GM12878 (cell line): ENCODE data around the gene FAM219A. TPM values are rescaled to one million over a fixed set of nuclear protein-coding genes. Genes with fewer than 3 reads are reported as not detected.

Experiments
- ATAC-seq: fragments of 200-7000 bp; cut with Tn5 transposase; 3 replicates; pipeline ENCODE4 v1.9.1; 2020; ENCODE audit warnings: mild to moderate bottlenecking, moderate library complexity
- BruUV-seq: library from RNA; stranded (reverse); fragments of 400-500 nt; replicated peaks from 2 replicates; lab custom pipeline; 2021; lab: Mats Ljungman, UMichigan
- CTCF ChIA-PET: fragments of 300-600 bp; sonication (Branson Sonifier 250); formaldehyde crosslinking; extraction: SDS; loops from one replicate; lab custom pipeline; 2021; ENCODE audit warnings: inconsistent platforms; lab: Yijun Ruan, JAX
- POLR2A ChIA-PET: fragments of 350-600 bp; formaldehyde crosslinking; extraction: SDS; loops from one replicate; lab custom pipeline; 2021; ENCODE audit warnings: inconsistent platforms; lab: Charles Lee
- RAD21 ChIA-PET: fragments of 300-600 bp; sonication (Branson Sonifier 250); formaldehyde crosslinking; loops from one replicate; lab custom pipeline; 2023; ENCODE audit warnings: antibody characterized with exemption; ENCODE audit not compliant: unreplicated experiment; lab: Charles Lee
- SMC1A ChIA-PET: fragments of 300-600 bp; sonication (Branson Sonifier 250); formaldehyde crosslinking; loops from one replicate; lab custom pipeline; 2023; ENCODE audit not compliant: unreplicated experiment, uncharacterized antibody; lab: Charles Lee
- DNase-seq: peaks from one replicate; pipeline ENCODE4 v3.0.0-alpha.2; 2011; ENCODE audit warnings: low read depth, low spot score
- FAIRE-seq: peaks from 3 replicates; lab custom pipeline; 2011; peaks lifted over from hg19 to GRCh38; lab: Jason Lieb, UNC
- H2AFZ ChIP-seq: 2 replicates; pipeline ENCODE4 v1.6.0; 2011; ENCODE audit warnings: low read depth, low read length, control low read depth; ENCODE audit not compliant: control insufficient read depth
- H3K27ac ChIP-seq: 2 replicates; pipeline ENCODE4 v1.5.1; 2011; ENCODE audit warnings: control low read depth; ENCODE audit not compliant: control insufficient read depth, insufficient read depth
- H3K27me3 ChIP-seq, 2 experiments: replicated peaks in 1 of 2; 2 replicates each; pipeline versions ENCODE4 v1.6.0 to v1.6.1; 2011; ENCODE audit warnings: low read length in 1 of 2; ENCODE audit not compliant: control insufficient read depth in 2 of 2, insufficient read depth in 2 of 2
- H3K36me3 ChIP-seq, 2 experiments: 2 replicates each; pipeline ENCODE4 v1.5.1; 2011; ENCODE audit warnings: low read length in 1 of 2; ENCODE audit not compliant: control insufficient read depth in 2 of 2, insufficient read depth in 2 of 2
- H3K4me1 ChIP-seq: 2 replicates; pipeline ENCODE4 v1.6.1; 2011; ENCODE audit warnings: mild to moderate bottlenecking, low read length, moderate library complexity, mixed read lengths; ENCODE audit not compliant: control insufficient read depth, insufficient read depth
- H3K4me2 ChIP-seq: 2 replicates; pipeline ENCODE4 v1.6.0; 2011; ENCODE audit warnings: control low read depth; ENCODE audit not compliant: control insufficient read depth, insufficient read depth
- H3K4me3 ChIP-seq: fragments of 200-600 bp; sonication (generic); 2 replicates; pipeline ENCODE4 v1.5.1; 2016
- H3K79me2 ChIP-seq: 2 replicates; pipeline ENCODE4 v1.6.0; 2011; ENCODE audit warnings: low read length; ENCODE audit not compliant: control insufficient read depth, insufficient read depth
- H3K9ac ChIP-seq: 2 replicates; pipeline ENCODE4 v1.8.0; 2011; ENCODE audit warnings: low read length, control low read depth, mixed read lengths; ENCODE audit not compliant: control insufficient read depth, insufficient read depth
- H3K9me3 ChIP-seq: replicated peaks from 3 replicates; pipeline ENCODE4 v1.5.1; 2011; ENCODE audit warnings: mild to moderate bottlenecking, low read length; ENCODE audit not compliant: control insufficient read depth, insufficient read depth
- H4K20me1 ChIP-seq: 2 replicates; pipeline ENCODE4 v1.6.0; 2011; ENCODE audit not compliant: control insufficient read depth, insufficient read depth
- BHLHE40 ChIP-seq, 2 experiments: fragments of 450-650 bp in 1 of 2; IDR thresholded peaks; 2 replicates each; pipeline ENCODE4 v1.6.1; 2011 to 2017; ENCODE audit warnings: low read depth in 2 of 2, borderline replicate concordance in 1 of 2, improper control_type of control experiment in 1 of 2, low read length in 1 of 2, mild to moderate bottlenecking in 1 of 2
- BRCA1 ChIP-seq: IDR thresholded peaks from 2 replicates; pipeline ENCODE4 v1.6.1; 2011; ENCODE audit warnings: low read depth, low read length, improper control_type of control experiment
- CBX5 ChIP-seq: sonication (generic); IDR thresholded peaks from 2 replicates; pipeline ENCODE4 v1.6.1; 2016; ENCODE audit warnings: low read depth, moderate library complexity, mild to moderate bottlenecking, inconsistent platforms
- CTCF ChIP-seq, 3 experiments: IDR thresholded peaks in 2 of 3; conservative IDR thresholded peaks in 1 of 3; 2 replicates each; pipeline ENCODE4 v1.5.1; 2011; ENCODE audit warnings: low read depth in 3 of 3, low read length in 3 of 3, mild to moderate bottlenecking in 3 of 3, control low read depth in 2 of 3, moderate library complexity in 2 of 3, inconsistent platforms in 1 of 3, mixed read lengths in 1 of 3; ENCODE audit not compliant: control insufficient read depth in 2 of 3, insufficient read depth in 1 of 3; ENCODE audit errors: extremely low read depth in 1 of 3
- E4F1 ChIP-seq: fragments of 450-650 bp; IDR thresholded peaks from 2 replicates; pipeline ENCODE4 v1.6.1; 2018; ENCODE audit warnings: borderline replicate concordance, mild to moderate bottlenecking; ENCODE audit not compliant: partially characterized antibody
- HDAC6 ChIP-seq: fragments of 200-600 bp; sonication (generic); IDR thresholded peaks from one replicate; pipeline ENCODE4 v1.8.0; 2017; ENCODE audit warnings: antibody characterized with exemption; ENCODE audit not compliant: unreplicated experiment
- HSF1 ChIP-seq: fragments of 150-350 bp; IDR thresholded peaks from 2 replicates; pipeline ENCODE4 v1.6.1; 2014; ENCODE audit warnings: mild to moderate bottlenecking, low read depth, low read length
- IKZF1 ChIP-seq: fragments of 450-650 bp; conservative IDR thresholded peaks from 2 replicates; pipeline ENCODE4 v1.6.1; 2017; ENCODE audit warnings: antibody characterized with exemption, mild to moderate bottlenecking
- KDM1A ChIP-seq: fragments of 200-600 bp; sonication (generic); IDR thresholded peaks from 2 replicates; pipeline ENCODE4 v1.6.1; 2016; ENCODE audit warnings: borderline replicate concordance
- MEF2A ChIP-seq: IDR thresholded peaks from 2 replicates; pipeline ENCODE4 v1.6.1; 2011; ENCODE audit warnings: low read depth, mild to moderate bottlenecking, low read length, moderate library complexity; ENCODE audit not compliant: insufficient read depth
- MYB ChIP-seq: fragments of 150-350 bp; IDR thresholded peaks from 2 replicates; pipeline ENCODE4 v1.6.1; 2014; ENCODE audit warnings: mild to moderate bottlenecking, low read depth, low read length, borderline replicate concordance
- NFXL1 ChIP-seq: fragments of 450-650 bp; IDR thresholded peaks from 2 replicates; pipeline ENCODE4 v1.6.1; 2017; ENCODE audit warnings: antibody characterized with exemption, mild to moderate bottlenecking, borderline replicate concordance
- NR2C2 ChIP-seq: IDR thresholded peaks from 2 replicates; pipeline ENCODE4 v1.6.1; 2011; ENCODE audit warnings: borderline replicate concordance, low read depth; ENCODE audit not compliant: control insufficient read depth, insufficient read length
- RCOR1 ChIP-seq: conservative IDR thresholded peaks from 2 replicates; pipeline ENCODE4 v1.6.1; 2012; ENCODE audit warnings: low read depth, low read length, improper control_type of control experiment
- WRNIP1 ChIP-seq: IDR thresholded peaks from 2 replicates; pipeline ENCODE4 v1.6.1; 2011; ENCODE audit warnings: low read depth, low read length, improper control_type of control experiment, borderline replicate concordance
- ZBTB33 ChIP-seq: fragments of 450-650 bp; IDR thresholded peaks from 2 replicates; pipeline ENCODE4 v1.6.1; 2017; ENCODE audit warnings: mild to moderate bottlenecking
- WGBS: methylation state at CpG from one replicate; pipeline ENCODE4 v1.1.6; 2016; ENCODE audit warnings: low lambda C conversion rate; ENCODE audit not compliant: insufficient replicate concordance, insufficient coverage; ENCODE audit errors: missing lambda C conversion rate; 5-methylcytosine and 5-hydroxymethylcytosine counted together
- in situ Hi-C: fragments of 300-500 bp; cut with MboI; formaldehyde crosslinking; loops from 9 replicates; pipeline ENCODE4 v1.14.3; 2018; ENCODE audit warnings: mixed read lengths
- intact Hi-C: fragments of 100-400 bp; cut with micrococcal nuclease; formaldehyde crosslinking; loops from one replicate; pipeline ENCODE4 v1.14.2; 2022; ENCODE audit not compliant: unreplicated experiment
- polyA plus RNA-seq, 11 experiments: library from polyadenylated mRNA; depleted of rRNA in 4 of 11; unstranded in 6 of 11; stranded (reverse) in 5 of 11; fragments of >200 nt; fragmentation: Nextera tagmentation in 4 of 11; fragmentation: Illumina TruSeq in 1 of 11; extraction: Ambion mirVana in 4 of 11; extraction: Trizol in 1 of 11; gene quantifications; 1 replicate in 1 of 11; 2 replicates in 10 of 11; pipeline versions ENCODE4 v1.2.1 to v1.2.3, GENCODE V29; 2011 to 2016; ENCODE audit warnings: inconsistent platforms in 2 of 11, missing spikeins in 2 of 11, low read depth in 1 of 11
- total RNA-seq, 4 experiments: library from RNA; depleted of rRNA in 3 of 4; stranded (reverse); fragments of >200 nt in 3 of 4; fragmentation: Illumina TruSeq in 1 of 4; extraction: Trizol in 1 of 4; gene quantifications; 2 replicates each; pipeline versions ENCODE4 v1.2.1 to v1.2.3, GENCODE V29; 2013 to 2021

The FAM219A gene
- total and polyA plus RNA-seq, 10 of the 15 experiments (the other 5 are each of a cell fraction or from before 2014, with no cell fraction given): 0.11 to 2.0 (median 0.71) TPM

GRCh38 chr9:34372467-34373011, 85.8 kb downstream of the FAM219A start:
- Histone ChIP-seq H3K4me3 (no peak overlapping the region), H4K20me1 (no peaks in the 10 kb centered on the region), H3K27ac (no peak overlapping the region), H3K27me3 (no peaks in the 10 kb centered on the region), H3K36me3 (no peaks in the 10 kb centered on the region), H3K9me3 (peaks cover 2% of the 10 kb centered on the region; the same call in 1 of the 3 replicates), H2AFZ (no peak overlapping the region), H3K4me2 (no peak overlapping the region), H3K4me1 (peaks cover 6% of the 10 kb centered on the region), H3K9ac (no peak overlapping the region), H3K79me2 (no peaks in the 10 kb centered on the region)
- WGBS: 94% methylated on average over 41 of the region's 41 CpGs
- DNase-seq: no peak
- ChIA-PET SMC1A (interaction anchor here (8.7 kb wide), 1 partner anchor 40 kb away, joined by 73 read pairs; no protein-coding TSS in a partner anchor), POLR2A (no interaction called here), CTCF (interaction anchor here (0.6 to 1.3 kb wide), 3 partner anchors 31 to 231 kb away, joined by 3 to 4 read pairs (median 3); no protein-coding TSS in a partner anchor), RAD21 (no interaction called here)
- no peak for FAIRE-seq
- in situ Hi-C loops: no loop called here
- TF ChIP-seq NFXL1 (no peak), HDAC6 (no peak), HSF1 (no peak), RCOR1 (no peak), BRCA1 (no peak), MYB (no peak), BHLHE40 (IDR thresholded peaks at IDR 0.05; ENCODE audit: borderline replicate concordance in 1 of 2, low read depth in 2 of 2, low read length in 1 of 2) (no peak), ZBTB33 (no peak), KDM1A (no peak), E4F1 (no peak), WRNIP1 (no peak), MEF2A (no peak), CBX5 (no peak), NR2C2 (no peak), CTCF (IDR thresholded peaks at IDR 0.05 in 2 of 3, conservative IDR thresholded peaks at IDR 0.05 in 1 of 3; ENCODE audit: control insufficient read depth in 2 of 3, extremely low read depth in 1 of 3, insufficient read depth in 1 of 3, low read depth in 3 of 3, low read length in 3 of 3) (no peak), IKZF1 (no peak)
- intact Hi-C loops: no loop called here
- ATAC-seq: no peak
- BruUV-seq: no TSS peak
